Measurements from ENCODE around the gene PINLYP. TPM values are rescaled to one million over a fixed set of nuclear protein-coding genes. Genes with fewer than 3 reads are reported as not detected.
"Not testable (repeated sequence)": the region's sequence is repeated elsewhere in the genome, so short reads cannot be mapped to it uniquely, and the experiment has no call there.

PINLYP gene
- total RNA-seq, 1 donor from 2014 or later = 6.8 TPM

- peaks cover 31 to 43% (median 33%) of the 10 kb centered on the region in 3 donors for H3K4me1 ChIP-seq (ENCODE audit: control insufficient read depth in 3 of 3, insufficient read depth in 3 of 3, low read length in 3 of 3)
- no peaks in the 10 kb centered on the region for H3K9me3 ChIP-seq (ENCODE audit: control insufficient read depth in 3 of 3, low read length in 3 of 3)
- H3K27me3 ChIP-seq (ENCODE audit: control insufficient read depth in 3 of 3, insufficient read depth in 3 of 3, low read length in 3 of 3) = no peaks in the 10 kb centered on the region
- no peak overlapping the region for H3K4me3 ChIP-seq (ENCODE audit: low read length in 3 of 3)
- H3K27ac ChIP-seq (ENCODE audit: low read depth, low read length) = no peak overlapping the region
- H3K9ac ChIP-seq (ENCODE audit: low read depth in 1 of 3, low read length in 3 of 3) = no peak overlapping the region
- peaks cover 11 to 29% (median 15%) of the 10 kb centered on the region in 3 donors for H3K36me3 ChIP-seq (ENCODE audit: control insufficient read depth in 3 of 3, insufficient read depth in 3 of 3, low read length in 3 of 3)
These were observed 23.0 kb downstream of the PINLYP start for GRCh38 chr19:43598445-43599240.

GRCh38 chr19:43599635-43600295 is 24.2 kb downstream of the PINLYP start:
- H3K36me3 ChIP-seq (ENCODE audit: control insufficient read depth in 3 of 3, insufficient read depth in 3 of 3, low read length in 3 of 3) = peaks cover 9 to 24% (median 15%) of the 10 kb centered on the region in 3 donors

GRCh38 chr19:43600326-43600725 is 24.7 kb downstream of the PINLYP start:
- not testable (repeated sequence) for H3K27ac ChIP-seq (ENCODE audit: low read depth, low read length); H3K9me3 ChIP-seq (ENCODE audit: control insufficient read depth in 3 of 3, low read length in 3 of 3); H3K4me3 ChIP-seq (ENCODE audit: low read length in 3 of 3); H3K9ac ChIP-seq (ENCODE audit: low read depth in 1 of 3, low read length in 3 of 3); H3K27me3 ChIP-seq (ENCODE audit: control insufficient read depth in 3 of 3, insufficient read depth in 3 of 3, low read length in 3 of 3)
- Histone ChIP-seq H3K4me1 (ENCODE audit: control insufficient read depth in 3 of 3, insufficient read depth in 3 of 3, low read length in 3 of 3) (peaks cover 15 to 26% (median 18%) of the 10 kb centered on the region in 3 donors), H3K36me3 (ENCODE audit: control insufficient read depth in 3 of 3, insufficient read depth in 3 of 3, low read length in 3 of 3) (peaks cover 9 to 24% (median 15%) of the 10 kb centered on the region in 3 donors)

More at GRCh38 chr19:43599635-43600295, 24.2 kb downstream of the PINLYP start:
- H3K27me3 ChIP-seq (ENCODE audit: control insufficient read depth in 3 of 3, insufficient read depth in 3 of 3, low read length in 3 of 3) = no peaks in the 10 kb centered on the region
- H3K27ac ChIP-seq (ENCODE audit: low read depth, low read length) = no peak overlapping the region
- H3K4me3 ChIP-seq (ENCODE audit: low read length in 3 of 3) = no peak overlapping the region
- no peaks in the 10 kb centered on the region for H3K9me3 ChIP-seq (ENCODE audit: control insufficient read depth in 3 of 3, low read length in 3 of 3)
- peaks cover 21 to 32% (median 24%) of the 10 kb centered on the region in 3 donors for H3K4me1 ChIP-seq (ENCODE audit: control insufficient read depth in 3 of 3, insufficient read depth in 3 of 3, low read length in 3 of 3)
- H3K9ac ChIP-seq (ENCODE audit: low read depth in 1 of 3, low read length in 3 of 3) = no peak overlapping the region

GRCh38 chr19:43605875-43606568 is 30.4 kb downstream of the PINLYP start:
- Histone ChIP-seq H3K9ac (ENCODE audit: low read depth in 1 of 3, low read length in 3 of 3) (no peak overlapping the region), H3K9me3 (ENCODE audit: control insufficient read depth in 3 of 3, low read length in 3 of 3) (no peaks in the 10 kb centered on the region), H3K4me3 (ENCODE audit: low read length in 3 of 3) (no peak overlapping the region), H3K4me1 (ENCODE audit: control insufficient read depth in 3 of 3, insufficient read depth in 3 of 3, low read length in 3 of 3) (peaks cover 0 to 4% (median 0%) of the 10 kb centered on the region in 3 donors), H3K36me3 (ENCODE audit: control insufficient read depth in 3 of 3, insufficient read depth in 3 of 3, low read length in 3 of 3) (peaks cover 4 to 10% (median 9%) of the 10 kb centered on the region in 3 donors), H3K27ac (ENCODE audit: low read depth, low read length) (no peak overlapping the region), H3K27me3 (ENCODE audit: control insufficient read depth in 3 of 3, insufficient read depth in 3 of 3, low read length in 3 of 3) (no peaks in the 10 kb centered on the region)

GRCh38 chr19:43606569-43607229 is 31.1 kb downstream of the PINLYP start:
- H3K27me3 ChIP-seq (ENCODE audit: control insufficient read depth in 3 of 3, insufficient read depth in 3 of 3, low read length in 3 of 3) = no peaks in the 10 kb centered on the region
- no peak overlapping the region for H3K4me3 ChIP-seq (ENCODE audit: low read length in 3 of 3)
- peak overlapping the region; percentile 19 for H3K27ac ChIP-seq (ENCODE audit: low read depth, low read length)
- H3K9me3 ChIP-seq (ENCODE audit: control insufficient read depth in 3 of 3, low read length in 3 of 3) = no peaks in the 10 kb centered on the region
- peaks cover 4 to 10% (median 5%) of the 10 kb centered on the region in 3 donors for H3K36me3 ChIP-seq (ENCODE audit: control insufficient read depth in 3 of 3, insufficient read depth in 3 of 3, low read length in 3 of 3)
- H3K9ac ChIP-seq (ENCODE audit: low read depth in 1 of 3, low read length in 3 of 3) = no peak overlapping the region
- peaks cover 0 to 4% (median 0%) of the 10 kb centered on the region in 3 donors for H3K4me1 ChIP-seq (ENCODE audit: control insufficient read depth in 3 of 3, insufficient read depth in 3 of 3, low read length in 3 of 3)

- peaks cover 0 to 4% (median 0%) of the 10 kb centered on the region in 3 donors for H3K4me1 ChIP-seq (ENCODE audit: control insufficient read depth in 3 of 3, insufficient read depth in 3 of 3, low read length in 3 of 3)
- no peak overlapping the region for H3K4me3 ChIP-seq (ENCODE audit: low read length in 3 of 3)
- H3K9ac ChIP-seq (ENCODE audit: low read depth in 1 of 3, low read length in 3 of 3) = no peak overlapping the region
- H3K9me3 ChIP-seq (ENCODE audit: control insufficient read depth in 3 of 3, low read length in 3 of 3) = no peaks in the 10 kb centered on the region
- peaks cover 8 to 17% (median 8%) of the 10 kb centered on the region in 3 donors for H3K36me3 ChIP-seq (ENCODE audit: control insufficient read depth in 3 of 3, insufficient read depth in 3 of 3, low read length in 3 of 3)
- H3K27me3 ChIP-seq (ENCODE audit: control insufficient read depth in 3 of 3, insufficient read depth in 3 of 3, low read length in 3 of 3) = no peaks in the 10 kb centered on the region
- H3K27ac ChIP-seq (ENCODE audit: low read depth, low read length) = peak overlapping the region; percentile 19
These were observed 31.9 kb downstream of the PINLYP start for GRCh38 chr19:43607238-43608205.

GRCh38 chr19:43609872-43610271 is 34.3 kb downstream of the PINLYP start:
- Histone ChIP-seq H3K9me3 (ENCODE audit: control insufficient read depth in 3 of 3, low read length in 3 of 3) (no peaks in the 10 kb centered on the region), H3K27ac (ENCODE audit: low read depth, low read length) (no peak overlapping the region), H3K9ac (ENCODE audit: low read depth in 1 of 3, low read length in 3 of 3) (no peak overlapping the region), H3K4me1 (ENCODE audit: control insufficient read depth in 3 of 3, insufficient read depth in 3 of 3, low read length in 3 of 3) (peaks cover 0 to 4% (median 0%) of the 10 kb centered on the region in 3 donors), H3K27me3 (ENCODE audit: control insufficient read depth in 3 of 3, insufficient read depth in 3 of 3, low read length in 3 of 3) (no peaks in the 10 kb centered on the region), H3K4me3 (ENCODE audit: low read length in 3 of 3) (no peak overlapping the region), H3K36me3 (ENCODE audit: control insufficient read depth in 3 of 3, insufficient read depth in 3 of 3, low read length in 3 of 3) (peaks cover 16 to 25% (median 22%) of the 10 kb centered on the region in 3 donors)

- Histone ChIP-seq H3K9me3 (ENCODE audit: control insufficient read depth in 3 of 3, low read length in 3 of 3) (no peaks in the 10 kb centered on the region), H3K4me3 (ENCODE audit: low read length in 3 of 3) (no peak overlapping the region), H3K36me3 (ENCODE audit: control insufficient read depth in 3 of 3, insufficient read depth in 3 of 3, low read length in 3 of 3) (peaks cover 16 to 25% (median 22%) of the 10 kb centered on the region in 3 donors), H3K27me3 (ENCODE audit: control insufficient read depth in 3 of 3, insufficient read depth in 3 of 3, low read length in 3 of 3) (no peaks in the 10 kb centered on the region), H3K4me1 (ENCODE audit: control insufficient read depth in 3 of 3, insufficient read depth in 3 of 3, low read length in 3 of 3) (peaks cover 0 to 4% (median 0%) of the 10 kb centered on the region in 3 donors), H3K27ac (ENCODE audit: low read depth, low read length) (no peak overlapping the region), H3K9ac (ENCODE audit: low read depth in 1 of 3, low read length in 3 of 3) (no peak overlapping the region)
These were observed 34.9 kb downstream of the PINLYP start for GRCh38 chr19:43610493-43610892.
